Natural killer cell (primary cell): ENCODE results near the gene APOL4. TPM values are rescaled to one million over a fixed set of nuclear protein-coding genes. Genes with fewer than 3 reads are reported as not detected.

ENCODE experiments used
- ATAC-seq, 3 donors: fragments of 150-1000 bp in 2 of 3; fragments of 200-7000 bp in 1 of 3; cut with Tn5 transposase; 1 replicate in 1 of 3; 2 replicates in 2 of 3; pipeline ENCODE4 v1.10.0; 2021; ENCODE audit warnings: mild to moderate bottlenecking in 2 of 3, moderate library complexity in 2 of 3
- DNase-seq, 2 donors: peaks; one replicate each; pipeline versions ENCODE4 v3.0.0 to v3.0.0-alpha.2; 2013 to 2021; ENCODE audit warnings: mixed read lengths in 1 of 2
- H3K27ac ChIP-seq: one replicate; pipeline ENCODE4 v1.5.1; 2013; ENCODE audit warnings: mild to moderate bottlenecking, low read length
- H3K27me3 ChIP-seq: one replicate; pipeline ENCODE4 v1.6.1; 2013; ENCODE audit warnings: low read length; ENCODE audit not compliant: control insufficient read depth, insufficient read depth
- H3K36me3 ChIP-seq: one replicate; pipeline ENCODE4 v1.6.1; 2013; ENCODE audit warnings: low read length; ENCODE audit not compliant: control insufficient read depth, insufficient read depth
- H3K4me1 ChIP-seq: one replicate; pipeline ENCODE4 v1.6.1; 2013; ENCODE audit warnings: low read length; ENCODE audit not compliant: control insufficient read depth, insufficient read depth
- H3K4me3 ChIP-seq: one replicate; pipeline ENCODE4 v1.5.1; 2013; ENCODE audit warnings: low read length
- H3K9me3 ChIP-seq: one replicate; pipeline ENCODE4 v1.6.1; 2013; ENCODE audit warnings: low read length; ENCODE audit not compliant: control insufficient read depth, insufficient read depth
- H3K27ac Mint-ChIP-seq, 2 donors: one replicate each; pipeline ENCODE4 v1.8.0; 2022; ENCODE audit warnings: mild to moderate bottlenecking in 2 of 2, mixed read lengths in 2 of 2, moderate library complexity in 1 of 2
- H3K27me3 Mint-ChIP-seq, 2 donors: one replicate each; pipeline ENCODE4 v1.8.0; 2022; ENCODE audit warnings: low read depth in 2 of 2, mixed read lengths in 2 of 2
- H3K36me3 Mint-ChIP-seq: one replicate; pipeline ENCODE4 v1.8.0; 2022; ENCODE audit warnings: mixed read lengths
- H3K4me1 Mint-ChIP-seq, 2 donors: one replicate each; pipeline ENCODE4 v1.8.0; 2022; ENCODE audit warnings: mixed read lengths in 2 of 2
- H3K4me3 Mint-ChIP-seq: one replicate; pipeline ENCODE4 v1.8.0; 2022; ENCODE audit warnings: mild to moderate bottlenecking, moderate library complexity, mixed read lengths
- H3K9me3 Mint-ChIP-seq, 2 donors: one replicate each; pipeline ENCODE4 v1.8.0; 2022; ENCODE audit warnings: mixed read lengths in 2 of 2
- CTCF ChIP-seq: fragments of 200-600 bp; IDR thresholded peaks from one replicate; pipeline ENCODE4 v1.8.0; 2022; ENCODE audit warnings: antibody characterized with exemption
- WGBS: methylation state at CpG from one replicate; pipeline ENCODE4 v1.1.7; 2013; ENCODE audit warnings: missing lambda C conversion rate; ENCODE audit not compliant: insufficient coverage; 5-methylcytosine and 5-hydroxymethylcytosine counted together
- intact Hi-C: fragments of 100-400 bp; cut with micrococcal nuclease; formaldehyde crosslinking; loops from one replicate; pipeline ENCODE4 v1.14.2; 2022
- total RNA-seq, 4 donors: library from RNA; stranded (reverse); fragments of 120-200 nt in 1 of 4; gene quantifications; one replicate each; pipeline versions ENCODE4 v1.2.3 to v1.2.4, GENCODE V29; 2013 to 2022

The APOL4 gene
- total RNA-seq, 3 donors from 2014 or later (not counting 1 experiment from before 2014, with no cell fraction given) = 0.70 TPM; not detected in 2

GRCh38 chr22:36215981-36216380 lies 14.4 kb upstream of the APOL4 start:
- H3K4me3 Mint-ChIP-seq = no peak overlapping the region
- H3K36me3 Mint-ChIP-seq = no peaks in the 10 kb centered on the region

GRCh38 chr22:36213586-36213985 lies 12.0 kb upstream of the APOL4 start:
- peaks cover 4% of the 10 kb centered on the region in 2 donors for H3K9me3 Mint-ChIP-seq
- peaks cover 24 to 66% of the 10 kb centered on the region in 2 donors for H3K27me3 Mint-ChIP-seq

More at GRCh38 chr22:36215981-36216380, 14.4 kb upstream of the APOL4 start:
- no peaks in the 10 kb centered on the region for H3K9me3 Mint-ChIP-seq
- peaks cover 7 to 17% of the 10 kb centered on the region in 2 donors for H3K4me1 Mint-ChIP-seq
- Histone ChIP-seq H3K36me3 (no peaks in the 10 kb centered on the region), H3K27ac (no peak overlapping the region), H3K9me3 (no peaks in the 10 kb centered on the region), H3K4me3 (no peak overlapping the region), H3K27me3 (no peaks in the 10 kb centered on the region), H3K4me1 (peaks cover 20% of the 10 kb centered on the region)
- intact Hi-C loops = no loop called here
- peaks cover 21 to 60% of the 10 kb centered on the region in 2 donors for H3K27me3 Mint-ChIP-seq
- H3K27ac Mint-ChIP-seq = no peak overlapping the region
- ATAC-seq (no peak), DNase-seq (no peak)
- WGBS = 86% methylated on average over 2 of the region's 2 CpGs
- TF ChIP-seq CTCF = no peak

GRCh38 chr22:36212901-36213300 lies 11.3 kb upstream of the APOL4 start:
- peak in 1 of 3 donors; percentile 63 for ATAC-seq
- no peak overlapping the region for H3K4me3 ChIP-seq
- H3K4me1 ChIP-seq = peaks cover 21% of the 10 kb centered on the region
- TF ChIP-seq CTCF = no peak
- peaks cover 8% of the 10 kb centered on the region for H3K9me3 ChIP-seq
- H3K27me3 ChIP-seq = no peaks in the 10 kb centered on the region
- no peak overlapping the region for H3K4me3 Mint-ChIP-seq
- no peaks in the 10 kb centered on the region for H3K36me3 ChIP-seq
- peaks cover 13% of the 10 kb centered on the region for H3K36me3 Mint-ChIP-seq
- H3K27ac ChIP-seq = no peak overlapping the region
- peaks cover 13 to 23% of the 10 kb centered on the region in 2 donors for H3K4me1 Mint-ChIP-seq
- H3K9me3 Mint-ChIP-seq = peaks cover 4% of the 10 kb centered on the region in 2 donors
- H3K27ac Mint-ChIP-seq = no peak overlapping the region
- peaks cover 24 to 61% of the 10 kb centered on the region in 2 donors for H3K27me3 Mint-ChIP-seq
- no peak for DNase-seq
- intact Hi-C loops = no loop called here

More at GRCh38 chr22:36213586-36213985, 12.0 kb upstream of the APOL4 start:
- H3K4me1 ChIP-seq = peaks cover 21% of the 10 kb centered on the region
- 90% methylated on average over 2 of the region's 4 CpGs for WGBS
- DNase-seq = no peak
- H3K27ac ChIP-seq = no peak overlapping the region
- intact Hi-C loops = no loop called here
- H3K9me3 ChIP-seq = peaks cover 8% of the 10 kb centered on the region
- ATAC-seq = no peak
- no peak overlapping the region for H3K27ac Mint-ChIP-seq
- H3K4me1 Mint-ChIP-seq = peaks cover 13 to 23% of the 10 kb centered on the region in 2 donors
- H3K27me3 ChIP-seq = no peaks in the 10 kb centered on the region
- H3K4me3 Mint-ChIP-seq = no peak overlapping the region
- no peaks in the 10 kb centered on the region for H3K36me3 ChIP-seq
- H3K4me3 ChIP-seq = no peak overlapping the region
- H3K36me3 Mint-ChIP-seq = peaks cover 10% of the 10 kb centered on the region
- TF ChIP-seq CTCF = no peak

- Histone ChIP-seq H3K9me3 (peaks cover 8% of the 10 kb centered on the region), H3K4me3 (no peak overlapping the region), H3K27me3 (no peaks in the 10 kb centered on the region), H3K36me3 (no peaks in the 10 kb centered on the region), H3K4me1 (peaks cover 21% of the 10 kb centered on the region), H3K27ac (no peak overlapping the region)
- Mint-ChIP-seq H3K27me3 (peaks cover 24 to 48% of the 10 kb centered on the region in 2 donors), H3K4me3 (peak overlapping the region; percentile 7), H3K27ac (no peak overlapping the region), H3K9me3 (peaks cover 4% of the 10 kb centered on the region in 2 donors), H3K36me3 (peaks cover 13% of the 10 kb centered on the region), H3K4me1 (peaks cover 13 to 23% of the 10 kb centered on the region in 2 donors)
- 43% methylated on average over 4 of the region's 4 CpGs for WGBS
- TF ChIP-seq CTCF = no peak
- intact Hi-C loops = no loop called here
- ATAC-seq (peak in 1 of 3 donors; percentile 64), DNase-seq (peak in 1 of 2 donors; percentile 18)
Observed at GRCh38 chr22:36211237-36211861, 9.7 kb upstream of the APOL4 start.
